ENCODE data around the gene ZNF362. TPM values are rescaled to one million over a fixed set of nuclear protein-coding genes. Genes with fewer than 3 reads are reported as not detected.

Gene ZNF362
- total RNA-seq, 1 donor from 2014 or later = 24.6 TPM

GRCh38 chr1:33342041-33342723 is 85.9 kb downstream of the ZNF362 start:
- Histone ChIP-seq H3K4me1 (peaks cover 100% of the 10 kb centered on the region), H3K4me3 (peak overlapping the region; percentile 0 to 33), H3K27ac (peak overlapping the region; percentile 83), H3K27me3 (no peaks in the 10 kb centered on the region), H3K36me3 (no peaks in the 10 kb centered on the region), H3K9me3 (no peaks in the 10 kb centered on the region)
- TF ChIP-seq POLR2A (IDR thresholded peaks at IDR 0.05) (no peak), POLR2AphosphoS5 (IDR thresholded peaks at IDR 0.05; ENCODE audit: insufficient read depth in 1 of 2, low read depth in 1 of 2) (peak; percentile 62 to 76)
- intact Hi-C loops (cut with DNase I) = no loop called here
- no peak for DNase-seq (ENCODE audit: extremely low spot score in 2 of 2)

GRCh38 chr1:33343539-33343938 is 87.2 kb downstream of the ZNF362 start:
- H3K4me3 ChIP-seq = peak overlapping the region in 1 of 2 donors; percentile 9
- TF ChIP-seq POLR2AphosphoS5 (IDR thresholded peaks at IDR 0.05; ENCODE audit: insufficient read depth in 1 of 2, low read depth in 1 of 2) = no peak
- TF ChIP-seq, protein P1, sequence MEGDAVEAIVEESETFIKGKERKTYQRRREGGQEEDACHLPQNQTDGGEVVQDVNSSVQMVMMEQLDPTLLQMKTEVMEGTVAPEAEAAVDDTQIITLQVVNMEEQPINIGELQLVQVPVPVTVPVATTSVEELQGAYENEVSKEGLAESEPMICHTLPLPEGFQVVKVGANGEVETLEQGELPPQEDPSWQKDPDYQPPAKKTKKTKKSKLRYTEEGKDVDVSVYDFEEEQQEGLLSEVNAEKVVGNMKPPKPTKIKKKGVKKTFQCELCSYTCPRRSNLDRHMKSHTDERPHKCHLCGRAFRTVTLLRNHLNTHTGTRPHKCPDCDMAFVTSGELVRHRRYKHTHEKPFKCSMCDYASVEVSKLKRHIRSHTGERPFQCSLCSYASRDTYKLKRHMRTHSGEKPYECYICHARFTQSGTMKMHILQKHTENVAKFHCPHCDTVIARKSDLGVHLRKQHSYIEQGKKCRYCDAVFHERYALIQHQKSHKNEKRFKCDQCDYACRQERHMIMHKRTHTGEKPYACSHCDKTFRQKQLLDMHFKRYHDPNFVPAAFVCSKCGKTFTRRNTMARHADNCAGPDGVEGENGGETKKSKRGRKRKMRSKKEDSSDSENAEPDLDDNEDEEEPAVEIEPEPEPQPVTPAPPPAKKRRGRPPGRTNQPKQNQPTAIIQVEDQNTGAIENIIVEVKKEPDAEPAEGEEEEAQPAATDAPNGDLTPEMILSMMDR (IDR thresholded peaks at IDR 0.05) = no peak
- no peak for TF ChIP-seq POLR2A (IDR thresholded peaks at IDR 0.05)
- no peaks in the 10 kb centered on the region for H3K9me3 ChIP-seq
- H3K27me3 ChIP-seq = no peaks in the 10 kb centered on the region
- H3K27ac ChIP-seq = peak overlapping the region; percentile 96
- intact Hi-C loops (cut with DNase I) = no loop called here
- no peaks in the 10 kb centered on the region for H3K36me3 ChIP-seq
- H3K4me1 ChIP-seq = peaks cover 100% of the 10 kb centered on the region
- DNase-seq (ENCODE audit: extremely low spot score in 2 of 2) = no peak

GRCh38 chr1:33344896-33345560 is 88.7 kb downstream of the ZNF362 start:
- peak overlapping the region; percentile 96 for H3K27ac ChIP-seq
- H3K9me3 ChIP-seq = no peaks in the 10 kb centered on the region
- DNase-seq (ENCODE audit: extremely low spot score in 2 of 2) = no peak
- TF ChIP-seq POLR2A (IDR thresholded peaks at IDR 0.05) (no peak), POLR2AphosphoS5 (IDR thresholded peaks at IDR 0.05; ENCODE audit: insufficient read depth in 1 of 2, low read depth in 1 of 2) (no peak)
- TF ChIP-seq, protein P1 (IDR thresholded peaks at IDR 0.05) = no peak
- H3K27me3 ChIP-seq = no peaks in the 10 kb centered on the region
- no peak overlapping the region for H3K4me3 ChIP-seq
- peaks cover 87% of the 10 kb centered on the region for H3K4me1 ChIP-seq
- intact Hi-C loops (cut with DNase I) = no loop called here
- H3K36me3 ChIP-seq = no peaks in the 10 kb centered on the region

DNA sequence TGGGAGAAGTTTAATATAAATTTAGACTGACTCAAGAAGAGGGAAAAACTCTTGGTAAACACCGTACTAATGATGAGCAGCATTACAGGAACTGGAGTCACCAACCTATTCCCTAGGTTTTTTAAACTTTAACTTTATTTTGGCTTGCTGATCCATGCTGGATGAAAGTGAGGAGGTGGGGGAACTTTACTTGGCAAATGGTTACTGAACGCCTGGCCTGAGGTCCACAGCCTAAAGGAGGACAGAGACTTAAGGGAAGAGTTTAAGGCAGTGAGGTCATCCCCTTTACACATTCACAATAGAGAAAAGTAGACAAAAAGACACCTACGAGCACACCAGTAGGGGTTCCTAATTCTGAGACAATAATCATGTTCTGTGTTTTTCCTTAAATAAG is 90.2 kb downstream of the ZNF362 start:
- H3K27me3 ChIP-seq = no peaks in the 10 kb centered on the region
- peak overlapping the region; percentile 96 for H3K27ac ChIP-seq
- DNase-seq (ENCODE audit: extremely low spot score in 2 of 2) = no peak
- no peak for TF ChIP-seq POLR2A (IDR thresholded peaks at IDR 0.05)
- TF ChIP-seq, protein P1 (IDR thresholded peaks at IDR 0.05) = no peak
- no peak for TF ChIP-seq POLR2AphosphoS5 (IDR thresholded peaks at IDR 0.05; ENCODE audit: insufficient read depth in 1 of 2, low read depth in 1 of 2)
- H3K9me3 ChIP-seq = no peaks in the 10 kb centered on the region
- H3K4me1 ChIP-seq = peaks cover 79% of the 10 kb centered on the region
- H3K36me3 ChIP-seq = no peaks in the 10 kb centered on the region
- H3K4me3 ChIP-seq = peak overlapping the region; percentile 87 to 99
- intact Hi-C loops (cut with DNase I) = no loop called here

DNA sequence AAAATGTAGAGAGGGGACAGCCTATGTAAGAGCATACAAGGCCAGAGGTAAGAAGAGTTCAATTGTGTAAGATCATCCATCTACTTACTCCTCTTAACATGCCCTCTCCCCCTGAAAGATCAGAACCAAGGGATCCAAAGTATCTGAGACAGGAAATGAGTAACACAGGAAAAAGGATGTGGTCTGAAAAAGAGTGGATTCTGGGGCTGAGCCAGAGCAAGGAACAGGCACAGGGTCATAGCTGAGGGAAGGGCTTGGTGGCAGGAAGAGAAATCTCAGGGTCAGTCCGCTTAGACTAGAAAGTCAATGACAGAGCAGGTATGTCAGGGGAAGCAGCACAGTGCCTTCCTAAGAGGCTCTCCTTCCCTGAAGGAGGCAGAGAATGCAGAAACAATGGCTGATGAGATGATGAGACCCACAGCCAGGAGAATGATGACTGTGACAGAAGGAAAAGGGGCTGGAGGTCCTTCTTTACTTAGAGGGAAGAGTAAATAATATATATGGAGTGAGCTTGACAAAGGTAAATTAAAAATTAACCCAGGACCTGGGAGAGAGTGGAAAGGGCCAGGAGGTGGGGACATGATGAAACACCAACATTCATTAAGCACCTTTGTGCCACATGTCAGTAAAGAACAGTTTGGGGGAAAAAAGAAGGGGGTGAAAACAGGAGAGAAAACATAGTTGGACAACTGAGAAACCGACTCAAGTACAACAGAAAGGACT is 90.8 kb downstream of the ZNF362 start:
- TF ChIP-seq POLR2A (IDR thresholded peaks at IDR 0.05) (peak in 1 of 2 donors; percentile 52), POLR2AphosphoS5 (IDR thresholded peaks at IDR 0.05; ENCODE audit: insufficient read depth in 1 of 2, low read depth in 1 of 2) (no peak)
- peak overlapping the region; percentile 87 to 99 for H3K4me3 ChIP-seq
- intact Hi-C loops (cut with DNase I) = no loop called here

More for the DNA sequence above, 90.8 kb downstream of the ZNF362 start:
- Histone ChIP-seq H3K4me1 (peaks cover 74% of the 10 kb centered on the region), H3K27ac (peak overlapping the region; percentile 96), H3K9me3 (no peaks in the 10 kb centered on the region), H3K27me3 (no peaks in the 10 kb centered on the region), H3K36me3 (no peaks in the 10 kb centered on the region)
- DNase-seq (ENCODE audit: extremely low spot score in 2 of 2) = no peak
